K562 (cell line): ENCODE data around the gene ANXA3. TPM values are rescaled to one million over a fixed set of nuclear protein-coding genes. Genes with fewer than 3 reads are reported as not detected.
A peak's percentile ranks its signal among the peaks of the same experiment; 100 is the strongest.

Experiments
- ATAC-seq: fragments of 200-7000 bp; cut with Tn5 transposase; 3 replicates; pipeline ENCODE4 v1.9.1; 2020; ENCODE audit warnings: moderate library complexity
- BruUV-seq: library from RNA; stranded (reverse); fragments of 400-500 nt; replicated peaks from 2 replicates; lab custom pipeline; 2021; lab: Mats Ljungman, UMichigan
- CTCF ChIA-PET: fragments of 300-600 bp; formaldehyde crosslinking; extraction: SDS; loops from one replicate; lab custom pipeline; 2021; ENCODE audit warnings: low intra/inter-chr PET ratio; lab: Yijun Ruan, JAX
- POLR2A ChIA-PET: fragments of 300-600, 350-650 bp; sonication (Branson Sonifier 250); formaldehyde crosslinking; extraction: SDS; loops from one replicate; lab custom pipeline; 2021; ENCODE audit warnings: antibody characterized with exemption, inconsistent platforms; lab: Yijun Ruan, JAX
- DNase-seq, 4 experiments: peaks; one replicate each; pipeline versions ENCODE4 v3.0.0 to v3.0.0-alpha.2; 2011 to 2018; ENCODE audit warnings: low spot score in 3 of 4, mixed read lengths in 3 of 4; ENCODE audit errors: extremely low read depth in 1 of 4
- FAIRE-seq: peaks from 2 replicates; lab custom pipeline; 2011; peaks lifted over from hg19 to GRCh38; lab: Jason Lieb, UNC
- H2AFZ ChIP-seq: 2 replicates; pipeline ENCODE4 v1.6.0; 2011; ENCODE audit warnings: low read depth, low read length, control low read depth, inconsistent platforms
- H3K27ac ChIP-seq: fragments of 200-600 bp; 3 replicates; pipeline ENCODE4 v1.8.0; 2011; ENCODE audit warnings: low read depth, mild to moderate bottlenecking, control low read depth, inconsistent platforms, low read length, moderate library complexity, mixed read lengths; ENCODE audit errors: extremely low read depth
- H3K27me3 ChIP-seq, 2 experiments: fragments of 300-600 bp in 1 of 2; 2 replicates in 1 of 2; 3 replicates in 1 of 2; pipeline versions ENCODE4 v1.6.0 to v1.8.0; 2011; ENCODE audit warnings: inconsistent platforms in 2 of 2, low read length in 2 of 2, mild to moderate bottlenecking in 1 of 2, mixed read lengths in 1 of 2, moderate library complexity in 1 of 2; ENCODE audit not compliant: control insufficient read depth in 2 of 2, insufficient read depth in 2 of 2
- H3K36me3 ChIP-seq: fragments of 300-600 bp; 3 replicates; pipeline ENCODE4 v1.8.0; 2011; ENCODE audit warnings: mild to moderate bottlenecking, low read length, inconsistent platforms; ENCODE audit not compliant: control insufficient read depth, insufficient read depth
- H3K4me1 ChIP-seq, 2 experiments: fragments of 200-600 bp in 1 of 2; replicated peaks in 1 of 2; 2 replicates in 1 of 2; 3 replicates in 1 of 2; pipeline versions ENCODE4 v1.5.1 to v1.8.0; 2011; ENCODE audit warnings: inconsistent platforms in 2 of 2, low read length in 2 of 2, mild to moderate bottlenecking in 1 of 2, mixed read lengths in 1 of 2, moderate library complexity in 1 of 2; ENCODE audit not compliant: control insufficient read depth in 2 of 2, insufficient read depth in 2 of 2
- H3K4me2 ChIP-seq: 2 replicates; pipeline ENCODE4 v1.6.1; 2011; ENCODE audit warnings: low read length, control low read depth, inconsistent platforms, mixed read lengths; ENCODE audit not compliant: insufficient read depth
- H3K4me3 ChIP-seq: fragments of 200-600 bp; sonication (generic), shearing (Covaris generic); 2 replicates; pipeline ENCODE4 v1.5.1; 2016; ENCODE audit warnings: control low read depth, inconsistent platforms
- H3K79me2 ChIP-seq: fragments of 200-600 bp; 3 replicates; pipeline ENCODE4 v1.8.0; 2011; ENCODE audit warnings: low read length, inconsistent platforms; ENCODE audit not compliant: control insufficient read depth, insufficient read depth
- H3K9ac ChIP-seq, 2 experiments: 2 replicates each; pipeline versions ENCODE4 v1.6.0 to v1.6.1; 2011; ENCODE audit warnings: low read depth in 2 of 2, low read length in 2 of 2, control low read depth in 1 of 2, inconsistent platforms in 1 of 2, mild to moderate bottlenecking in 1 of 2, mixed read lengths in 1 of 2; ENCODE audit not compliant: insufficient read depth in 1 of 2
- H3K9me1 ChIP-seq: one replicate; pipeline ENCODE4 v1.6.0; 2011; ENCODE audit warnings: inconsistent platforms, mild to moderate bottlenecking, low read length, moderate library complexity; ENCODE audit not compliant: control insufficient read depth, insufficient read depth
- H3K9me3 ChIP-seq: replicated peaks from 2 replicates; pipeline ENCODE4 v1.5.1; 2011; ENCODE audit warnings: low read depth, low read length, inconsistent platforms; ENCODE audit not compliant: control insufficient read depth, insufficient read depth
- H4K20me1 ChIP-seq: replicated peaks from 2 replicates; pipeline ENCODE4 v1.6.1; 2011; ENCODE audit warnings: low read length, inconsistent platforms, mixed read lengths; ENCODE audit not compliant: control insufficient read depth, insufficient read depth
- ARNT ChIP-seq, 2 experiments: fragments of 450-650 bp; IDR thresholded peaks; 2 replicates each; pipeline ENCODE4 v1.6.1; 2016; ENCODE audit warnings: mild to moderate bottlenecking in 1 of 2
- ATF1 ChIP-seq, 2 experiments: fragments of 450-650 bp in 1 of 2; IDR thresholded peaks; 2 replicates each; pipeline ENCODE4 v1.6.1; 2016; ENCODE audit warnings: missing compliant biosample characterization in 1 of 2, missing genetic modification characterization in 1 of 2
- COPS2 ChIP-seq: fragments of 450-650 bp; conservative IDR thresholded peaks from 2 replicates; pipeline ENCODE4 v1.6.1; 2016; ENCODE audit warnings: mild to moderate bottlenecking, moderate library complexity
- DEAF1 ChIP-seq: fragments of 450-650 bp; formaldehyde crosslinking; IDR thresholded peaks from 2 replicates; pipeline ENCODE4 v1.4.0; 2020; ENCODE audit warnings: mild to moderate bottlenecking, moderate library complexity
- FOXA1 ChIP-seq: fragments of 450-650 bp; IDR thresholded peaks from 2 replicates; pipeline ENCODE4 v1.6.1; 2016; ENCODE audit warnings: mild to moderate bottlenecking, borderline replicate concordance
- FOXK2 ChIP-seq, 2 experiments: fragments of 450-650 bp; IDR thresholded peaks in 1 of 2; conservative IDR thresholded peaks in 1 of 2; 2 replicates each; pipeline ENCODE4 v1.6.1; 2016; ENCODE audit warnings: low read depth in 2 of 2, mild to moderate bottlenecking in 1 of 2
- GTF2A2 ChIP-seq: IDR thresholded peaks from 2 replicates; pipeline ENCODE4 v1.6.1; 2016; ENCODE audit warnings: mild to moderate bottlenecking, missing genetic modification characterization, missing compliant biosample characterization
- JUND ChIP-seq, 2 experiments: IDR thresholded peaks; 2 replicates in 1 of 2; 3 replicates in 1 of 2; pipeline ENCODE4 v1.6.1; 2011; ENCODE audit warnings: borderline replicate concordance in 2 of 2, low read depth in 2 of 2, low read length in 2 of 2, improper control_type of control experiment in 1 of 2, missing biosample characterization in 1 of 2, missing genetic modification characterization in 1 of 2, missing genetic modification reagents in 1 of 2
- MXD1 ChIP-seq: fragments of 250-450 bp; sonication (Bioruptor Pico); IDR thresholded peaks from 2 replicates; pipeline ENCODE4 v1.8.0; 2021; ENCODE audit warnings: borderline replicate concordance, mild to moderate bottlenecking, moderate library complexity; ENCODE audit not compliant: poor library complexity, severe bottlenecking
- ZNF398 ChIP-seq: fragments of 250-450 bp; sonication (Bioruptor Pico); IDR thresholded peaks from 2 replicates; pipeline ENCODE4 v1.8.0; 2021; ENCODE audit warnings: moderate library complexity, mild to moderate bottlenecking, inconsistent platforms
- ZNF561 ChIP-seq: fragments of 450-650 bp; formaldehyde crosslinking; conservative IDR thresholded peaks from 2 replicates; pipeline ENCODE4 v1.4.0; 2020; ENCODE audit warnings: mild to moderate bottlenecking, moderate library complexity
- ZNF740 ChIP-seq, 3 experiments: fragments of 200-800 bp in 1 of 3; sonication (Bioruptor generic) in 1 of 3; sonication (generic) in 1 of 3; formaldehyde crosslinking in 1 of 3; IDR thresholded peaks; 2 replicates each; pipeline versions ENCODE4 v1.6.1 to v1.8.0; 2016 to 2022; ENCODE audit warnings: mild to moderate bottlenecking in 2 of 3, missing compliant biosample characterization in 2 of 3, missing genetic modification characterization in 2 of 3, missing genetic modification reagents in 1 of 3
- WGBS: fragments of 100-300 bp; shearing (Covaris generic); methylation state at CpG from one replicate; pipeline ENCODE4 v1.1.6; 2016; ENCODE audit warnings: low coverage, mixed read lengths; ENCODE audit not compliant: insufficient coverage; ENCODE audit errors: missing lambda C conversion rate; 5-methylcytosine and 5-hydroxymethylcytosine counted together
- in situ Hi-C: fragments of 300-500 bp; cut with MboI; formaldehyde crosslinking; loops from 4 replicates; pipeline ENCODE4 v1.15.0; 2018; ENCODE audit warnings: inconsistent platforms, mixed read lengths
- intact Hi-C: fragments of 100-400 bp; cut with micrococcal nuclease; formaldehyde crosslinking; loops from 2 replicates; pipeline ENCODE4 v1.14.2; 2022
- polyA plus RNA-seq, 8 experiments: library from polyadenylated mRNA; depleted of rRNA in 4 of 8; stranded (reverse) in 5 of 8; unstranded in 3 of 8; fragments of >200 nt; fragmentation: Nextera tagmentation in 2 of 8; fragmentation: Illumina TruSeq in 1 of 8; extraction: Ambion mirVana in 2 of 8; extraction: Trizol in 1 of 8; gene quantifications; 2 replicates each; pipeline versions ENCODE4 v1.2.1 to v1.2.3, GENCODE V29; 2011 to 2014; ENCODE audit warnings: inconsistent platforms in 1 of 8, missing spikeins in 1 of 8
- total RNA-seq, 7 experiments: library from RNA; depleted of rRNA in 6 of 7; stranded (reverse); fragments of >200 nt in 6 of 7; fragmentation: Illumina TruSeq in 2 of 7; extraction: Trizol in 2 of 7; gene quantifications; 2 replicates each; pipeline versions ENCODE4 v1.2.1 to v1.2.3, GENCODE V29; 2011 to 2021; ENCODE audit warnings: low replicate concordance in 1 of 7

ANXA3 gene
- total and polyA plus RNA-seq, 9 of the 15 experiments (the other 6 are each of a cell fraction or from before 2014, with no cell fraction given), result 6.3 to 15.5 (median 9.8) TPM

- no peaks in the 10 kb centered on the region for H3K79me2 ChIP-seq
- H2AFZ ChIP-seq, result peak overlapping the region; percentile 97; the same call in 1 of the 2 replicates
- CTCF ChIA-PET, result interaction anchor here (1.4 kb wide), 1 partner anchor 220 kb away, joined by 3 read pairs; no protein-coding TSS in a partner anchor
- no peaks in the 10 kb centered on the region for H3K9me3 ChIP-seq
- DNase-seq (peak; percentile 69 to 87 (median 71)), FAIRE-seq (peak; percentile 93), ATAC-seq (peak; percentile 91)
- no peaks in the 10 kb centered on the region for H4K20me1 ChIP-seq
- H3K9me1 ChIP-seq, result no peaks in the 10 kb centered on the region
- in situ Hi-C loops, result no loop called here
- BruUV-seq, result no TSS peak
- peak overlapping the region in 1 of 2 experiments; percentile 60; a peak in 1 of 4 replicates for H3K9ac ChIP-seq
- POLR2A ChIA-PET, result interaction anchor here (0.6 to 2.8 kb wide), 3 partner anchors 9 to 132 kb away, joined by 3 to 11 read pairs (median 4); no protein-coding TSS in a partner anchor
- no peaks in the 10 kb centered on the region for H3K27me3 ChIP-seq
- no peaks in the 10 kb centered on the region for H3K36me3 ChIP-seq
- no peak overlapping the region for H3K4me3 ChIP-seq
- intact Hi-C loops, result loop anchor here (2.0 to 5.0 kb wide), 2 partner anchors 76 to 87 kb away; no protein-coding TSS in a partner anchor
- H3K4me2 ChIP-seq, result no peak overlapping the region
- H3K27ac ChIP-seq, result peak overlapping the region; percentile 79; the same call in 1 of the 3 replicates
- 10% methylated on average over 4 of the region's 4 CpGs for WGBS
- peaks cover 31 to 52% of the 10 kb centered on the region in 2 experiments for H3K4me1 ChIP-seq
- TF ChIP-seq JUND (IDR thresholded peaks at IDR 0.05; ENCODE audit: borderline replicate concordance, low read depth, low read length), result no peak; the same call in 1 of the 2 replicates
- TF ChIP-seq JUND (tag; IDR thresholded peaks at IDR 0.05; ENCODE audit: borderline replicate concordance, low read depth, low read length), result peak; percentile 19; the same call in 1 of the 3 replicates
- TF ChIP-seq FOXA1, result no peak
- no peak for TF ChIP-seq ZNF740 (CRISPR knock-in tag; IDR thresholded peaks at IDR 0.05)
- no peak for TF ChIP-seq ZNF740 (tag; IDR thresholded peaks at IDR 0.05)
- TF ChIP-seq DEAF1 (CRISPR knock-in tag), result peak; percentile 19; the same call in 1 of the 2 replicates
- no peak for TF ChIP-seq COPS2
- TF ChIP-seq ATF1 (CRISPR knock-in tag; IDR thresholded peaks at IDR 0.05), result no peak
- TF ChIP-seq ATF1 (tag; IDR thresholded peaks at IDR 0.05), result peak; percentile 69
- no peak for TF ChIP-seq ZNF398 (CRISPR knock-in tag)
- no peak for TF ChIP-seq GTF2A2 (tag)
- no peak for TF ChIP-seq ZNF561 (CRISPR knock-in tag)
- TF ChIP-seq FOXK2 (conservative IDR thresholded peaks at IDR 0.05 in 1 of 2, IDR thresholded peaks at IDR 0.05 in 1 of 2; ENCODE audit: low read depth in 2 of 2), result 0 out of 4 replicates have a peak, but pooled peaks have one; percentile 12 to 27
- TF ChIP-seq ARNT (IDR thresholded peaks at IDR 0.05), result peak in 1 of 2 experiments; percentile 50; a peak in 1 of 4 replicates
- TF ChIP-seq MXD1 (CRISPR knock-in tag), result no peak
Measured at GRCh38 chr4:78644744-78645330, 93.3 kb downstream of the ANXA3 start.
